ENCODE measurements around the gene TMPRSS6. TPM values are rescaled to one million over a fixed set of nuclear protein-coding genes. Genes with fewer than 3 reads are reported as not detected.

TMPRSS6 gene
- total RNA-seq, 1 experiment from 2014 or later = not detected

- no peaks in the 10 kb centered on the region; the same call in 1 of the 2 replicates for H3K27me3 ChIP-seq
- no peaks in the 10 kb centered on the region for H3K4me1 ChIP-seq
- peak; percentile 17 to 31 for DNase-seq
- no peaks in the 10 kb centered on the region for H3K9me3 ChIP-seq (replicated peaks)
- H3K4me3 ChIP-seq = no peak overlapping the region
- no peak overlapping the region for H3K27ac ChIP-seq
- no peaks in the 10 kb centered on the region for H3K36me3 ChIP-seq
Measured at GRCh38 chr22:37037669-37038068, 71.8 kb downstream of the TMPRSS6 start.

DNA sequence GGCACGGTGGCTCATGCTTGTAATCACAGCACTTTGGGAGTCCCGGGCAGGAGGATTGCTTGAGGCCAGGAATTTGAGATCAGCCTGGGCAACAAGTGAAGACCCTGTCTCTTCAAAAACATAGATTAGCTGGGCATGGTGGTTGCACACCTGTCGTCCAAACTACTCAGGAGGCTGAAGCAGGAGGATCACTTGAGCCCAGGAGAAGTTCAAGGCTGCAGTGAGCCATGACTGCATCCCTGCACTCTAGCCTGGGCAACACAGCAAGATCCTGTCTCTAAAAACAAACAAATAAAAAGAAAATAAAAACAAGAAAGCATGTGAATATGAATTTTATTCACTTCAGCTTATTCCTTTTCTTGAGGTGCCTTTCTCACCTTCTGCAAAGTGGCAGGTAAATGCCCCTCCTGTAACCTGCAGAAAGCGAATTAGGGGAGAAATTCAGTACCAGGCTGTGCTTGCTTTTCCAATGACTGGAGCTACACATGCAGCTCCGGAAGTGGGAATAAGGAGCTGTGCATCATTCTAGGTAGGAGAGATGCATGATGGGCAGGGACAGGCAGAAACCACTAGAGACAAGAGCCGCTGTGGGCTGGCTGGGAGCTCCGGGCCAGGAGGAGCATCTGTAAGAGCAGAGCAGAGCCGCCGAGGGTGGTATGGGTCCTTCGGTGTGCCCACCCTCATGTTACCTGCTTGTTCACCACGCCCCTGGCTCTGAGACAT, 72.7 kb downstream of the TMPRSS6 start:
- Histone ChIP-seq H3K36me3 (no peaks in the 10 kb centered on the region), H3K4me3 (no peak overlapping the region), H3K27me3 (no peaks in the 10 kb centered on the region; the same call in 1 of the 2 replicates), H3K4me1 (no peaks in the 10 kb centered on the region), H3K9me3 (replicated peaks) (no peaks in the 10 kb centered on the region), H3K27ac (no peak overlapping the region)
- no peak for DNase-seq

- H3K36me3 ChIP-seq = no peaks in the 10 kb centered on the region
- H3K27me3 ChIP-seq = no peaks in the 10 kb centered on the region; the same call in 1 of the 2 replicates
- H3K4me1 ChIP-seq = no peaks in the 10 kb centered on the region
- no peak for DNase-seq
- H3K9me3 ChIP-seq (replicated peaks) = no peaks in the 10 kb centered on the region
- no peak overlapping the region for H3K4me3 ChIP-seq
- no peak overlapping the region for H3K27ac ChIP-seq
Measured at GRCh38 chr22:37033605-37034430, 75.7 kb downstream of the TMPRSS6 start.

- Histone ChIP-seq H3K27ac (no peak overlapping the region), H3K27me3 (no peaks in the 10 kb centered on the region; the same call in 1 of the 2 replicates), H3K36me3 (no peaks in the 10 kb centered on the region), H3K4me3 (no peak overlapping the region), H3K4me1 (no peaks in the 10 kb centered on the region), H3K9me3 (replicated peaks) (no peaks in the 10 kb centered on the region)
- no peak for DNase-seq
Measured at GRCh38 chr22:37032535-37033460, 76.7 kb downstream of the TMPRSS6 start.

DNA sequence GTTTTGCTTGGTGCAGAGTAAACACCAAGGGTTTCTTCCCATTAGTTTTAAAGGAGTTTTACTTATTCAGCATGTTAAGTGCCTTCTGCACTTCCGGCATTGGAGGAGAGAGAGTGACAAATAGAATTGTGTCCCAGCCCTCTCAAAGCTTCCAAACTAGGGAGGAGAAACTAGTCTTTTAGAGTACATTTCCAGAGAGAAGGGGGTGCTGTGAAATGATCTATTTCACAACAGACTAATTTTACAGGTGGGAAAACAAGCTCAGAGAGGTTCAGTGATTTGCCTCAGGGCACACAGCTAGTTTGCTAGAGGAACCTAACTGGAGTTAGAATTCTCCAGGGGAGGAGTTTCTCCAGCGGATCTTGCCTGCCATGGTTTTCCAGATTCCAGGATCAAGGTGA, 77.4 kb downstream of the TMPRSS6 start:
- H3K27ac ChIP-seq = no peak overlapping the region
- H3K4me1 ChIP-seq = no peaks in the 10 kb centered on the region

DNA sequence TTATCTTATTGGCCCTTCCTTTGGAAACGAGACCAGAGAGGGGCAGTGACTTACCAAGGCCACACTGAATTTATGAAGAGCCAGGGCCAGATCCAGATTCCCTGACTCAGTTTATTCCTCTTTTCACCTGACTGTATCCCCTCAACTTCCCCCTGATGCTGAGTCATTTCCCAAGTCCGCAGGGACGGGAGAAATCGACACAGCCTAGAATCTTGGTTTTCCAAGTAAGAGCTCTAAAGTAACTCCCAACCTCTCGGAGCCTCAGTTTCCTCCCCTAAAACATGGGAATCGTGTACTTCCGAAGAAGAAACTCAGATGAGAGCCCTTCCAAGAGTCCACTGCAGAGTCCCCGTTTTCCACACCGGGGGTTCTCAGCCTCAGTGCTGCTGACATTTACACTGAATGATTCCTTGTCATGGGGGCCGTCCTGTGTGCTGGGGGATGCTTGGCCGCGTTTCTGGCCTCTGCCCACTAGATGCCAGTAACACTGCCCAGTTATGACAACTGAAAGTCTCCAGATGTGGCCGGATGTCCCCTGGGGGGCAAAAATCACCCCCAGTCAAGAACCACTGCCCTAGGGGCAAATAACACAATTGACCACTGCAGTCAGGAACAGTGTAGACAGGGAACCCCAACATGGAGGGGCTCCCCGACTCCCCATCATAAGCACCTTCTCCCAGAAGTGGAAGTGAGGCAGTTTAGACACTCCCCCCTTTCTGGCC, 78.8 kb downstream of the TMPRSS6 start:
- H3K4me1 ChIP-seq = no peaks in the 10 kb centered on the region
- DNase-seq = no peak
- no peaks in the 10 kb centered on the region for H3K9me3 ChIP-seq (replicated peaks)
- no peaks in the 10 kb centered on the region for H3K27me3 ChIP-seq
- no peak overlapping the region for H3K27ac ChIP-seq
- H3K4me3 ChIP-seq = no peak overlapping the region
- no peaks in the 10 kb centered on the region for H3K36me3 ChIP-seq

More for the DNA sequence above, 77.4 kb downstream of the TMPRSS6 start:
- DNase-seq = no peak
- Histone ChIP-seq H3K9me3 (replicated peaks) (no peaks in the 10 kb centered on the region), H3K36me3 (no peaks in the 10 kb centered on the region), H3K4me3 (no peak overlapping the region), H3K27me3 (no peaks in the 10 kb centered on the region; the same call in 1 of the 2 replicates)

- Histone ChIP-seq H3K4me1 (no peaks in the 10 kb centered on the region), H3K27ac (no peak overlapping the region), H3K27me3 (no peaks in the 10 kb centered on the region), H3K9me3 (replicated peaks) (no peaks in the 10 kb centered on the region), H3K4me3 (no peak overlapping the region), H3K36me3 (no peaks in the 10 kb centered on the region; the same call in 1 of the 2 replicates)
- no peak for DNase-seq
Measured at GRCh38 chr22:37028692-37029674, 80.5 kb downstream of the TMPRSS6 start.

GRCh38 chr22:37027556-37027955, 82.0 kb downstream of the TMPRSS6 start:
- no peaks in the 10 kb centered on the region; the same call in 1 of the 2 replicates for H3K36me3 ChIP-seq
- H3K4me1 ChIP-seq = no peaks in the 10 kb centered on the region
- DNase-seq = no peak
- H3K27ac ChIP-seq = no peak overlapping the region
- no peak overlapping the region for H3K4me3 ChIP-seq
- H3K27me3 ChIP-seq = no peaks in the 10 kb centered on the region
- H3K9me3 ChIP-seq (replicated peaks) = no peaks in the 10 kb centered on the region

DNA sequence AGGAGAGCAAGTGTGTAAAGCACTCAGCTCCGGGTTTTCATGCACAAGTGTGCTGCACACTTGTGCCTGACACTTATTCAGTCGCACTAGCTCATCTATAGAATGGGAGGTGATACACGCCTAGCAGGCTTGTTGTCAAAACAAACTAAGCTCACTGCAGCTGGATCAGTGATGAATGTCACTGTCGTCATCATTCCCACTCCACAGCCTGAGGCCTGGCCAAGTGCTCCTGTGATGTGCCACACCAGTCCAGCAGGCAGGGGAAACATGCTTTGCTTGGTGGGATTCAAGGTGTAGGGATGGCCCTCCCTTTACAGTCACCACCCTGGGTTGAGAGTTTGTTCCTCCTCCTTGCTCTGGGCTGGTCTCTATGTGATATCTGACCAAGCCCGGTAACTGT, 83.2 kb downstream of the TMPRSS6 start:
- no peaks in the 10 kb centered on the region; the same call in 1 of the 2 replicates for H3K36me3 ChIP-seq
- H3K27me3 ChIP-seq = no peaks in the 10 kb centered on the region
- no peak for DNase-seq
- no peaks in the 10 kb centered on the region for H3K9me3 ChIP-seq (replicated peaks)
- H3K4me1 ChIP-seq = no peaks in the 10 kb centered on the region
- no peak overlapping the region for H3K27ac ChIP-seq
- no peak overlapping the region for H3K4me3 ChIP-seq

GRCh38 chr22:37025500-37026070, 83.9 kb downstream of the TMPRSS6 start:
- no peaks in the 10 kb centered on the region for H3K9me3 ChIP-seq (replicated peaks)
- no peak overlapping the region for H3K4me3 ChIP-seq
- H3K27ac ChIP-seq = no peak overlapping the region
- no peaks in the 10 kb centered on the region for H3K27me3 ChIP-seq
- no peaks in the 10 kb centered on the region; the same call in 1 of the 2 replicates for H3K36me3 ChIP-seq
- no peaks in the 10 kb centered on the region for H3K4me1 ChIP-seq
- DNase-seq = no peak

- Histone ChIP-seq H3K27ac (no peak overlapping the region), H3K4me1 (no peaks in the 10 kb centered on the region), H3K27me3 (no peaks in the 10 kb centered on the region), H3K36me3 (no peaks in the 10 kb centered on the region; the same call in 1 of the 2 replicates), H3K4me3 (no peak overlapping the region), H3K9me3 (replicated peaks) (no peaks in the 10 kb centered on the region)
- DNase-seq = no peak
Measured at GRCh38 chr22:37024339-37025157, 85.0 kb downstream of the TMPRSS6 start.

- no peaks in the 10 kb centered on the region for H3K27me3 ChIP-seq
- H3K27ac ChIP-seq = no peak overlapping the region
- no peaks in the 10 kb centered on the region; the same call in 1 of the 2 replicates for H3K36me3 ChIP-seq
- H3K9me3 ChIP-seq (replicated peaks) = no peaks in the 10 kb centered on the region
- no peak for DNase-seq
- no peaks in the 10 kb centered on the region for H3K4me1 ChIP-seq
- H3K4me3 ChIP-seq = no peak overlapping the region
Measured at GRCh38 chr22:37023743-37024338, 85.7 kb downstream of the TMPRSS6 start.

All from SJCRH30 (cell line).